KMS-11 (cell line): Measurements from ENCODE around the gene LPGAT1.

Experiments used
- H2AFZ ChIP-seq: fragments of 200-600 bp; sonication (generic); 2 replicates; pipeline ENCODE4 v1.6.1; 2016; ENCODE audit warnings: antibody characterized with exemption, mixed run types, low read depth
- H3K27ac ChIP-seq: fragments of 200-600 bp; sonication (generic); 2 replicates; pipeline ENCODE4 v1.6.1; 2016; ENCODE audit warnings: mild to moderate bottlenecking, mixed run types
- H3K27me3 ChIP-seq: fragments of 200-600 bp; sonication (generic); 2 replicates; pipeline ENCODE4 v1.6.1; 2017; ENCODE audit warnings: mild to moderate bottlenecking, low read depth, mixed run types, moderate library complexity; ENCODE audit not compliant: insufficient read depth
- H3K36me3 ChIP-seq: fragments of 200-600 bp; sonication (generic); 2 replicates; pipeline ENCODE4 v1.6.1; 2017; ENCODE audit warnings: mild to moderate bottlenecking, mixed run types; ENCODE audit not compliant: insufficient read depth
- H3K4me1 ChIP-seq: fragments of 200-600 bp; sonication (generic); 2 replicates; pipeline ENCODE4 v1.6.1; 2016; ENCODE audit warnings: mild to moderate bottlenecking, low read depth, mixed run types; ENCODE audit not compliant: poor library complexity, severe bottlenecking
- H3K4me2 ChIP-seq: fragments of 200-600 bp; sonication (generic); 2 replicates; pipeline ENCODE4 v1.7.0; 2016; ENCODE audit warnings: mild to moderate bottlenecking, mixed run types
- H3K4me3 ChIP-seq: fragments of 200-600 bp; sonication (generic); IDR thresholded peaks from 2 replicates; pipeline ENCODE4 v1.6.1; 2017; ENCODE audit warnings: low read depth, low read length, mixed read lengths; ENCODE audit not compliant: insufficient read depth
- H3K79me2 ChIP-seq: fragments of 200-600 bp; sonication (generic); 2 replicates; pipeline ENCODE4 v1.6.1; 2016; ENCODE audit warnings: low read depth, mixed run types; ENCODE audit not compliant: insufficient read depth
- H3K9ac ChIP-seq: fragments of 200-600 bp; sonication (generic); 2 replicates; pipeline ENCODE4 v1.6.1; 2016; ENCODE audit warnings: mild to moderate bottlenecking, mixed run types
- H4K20me1 ChIP-seq: fragments of 200-600 bp; sonication (generic); 2 replicates; pipeline ENCODE4 v1.6.1; 2016; ENCODE audit warnings: mild to moderate bottlenecking, mixed run types; ENCODE audit not compliant: insufficient read depth
- CTCF ChIP-seq: fragments of 200-600 bp; sonication (generic); conservative IDR thresholded peaks from 2 replicates; pipeline ENCODE4 v1.6.1; 2017; ENCODE audit warnings: low read depth, mild to moderate bottlenecking, antibody characterized with exemption, low read length, moderate library complexity, mixed read lengths

Gene LPGAT1

GRCh38 chr1:211701733-211702132, 128.8 kb downstream of the LPGAT1 start:
- H3K27ac ChIP-seq: no peak overlapping the region
- H3K4me1 ChIP-seq: peaks cover 5% of the 10 kb centered on the region
- no peaks in the 10 kb centered on the region for H3K27me3 ChIP-seq
- no peaks in the 10 kb centered on the region for H4K20me1 ChIP-seq
- no peaks in the 10 kb centered on the region for H3K36me3 ChIP-seq
- H3K79me2 ChIP-seq: no peaks in the 10 kb centered on the region
- H3K4me3 ChIP-seq: no peak overlapping the region
- no peak overlapping the region for H3K9ac ChIP-seq
- no peak overlapping the region for H3K4me2 ChIP-seq
- no peak for TF ChIP-seq CTCF
- H2AFZ ChIP-seq: no peak overlapping the region

GRCh38 chr1:211699059-211699458, 131.5 kb downstream of the LPGAT1 start:
- Histone ChIP-seq H3K4me1 (peaks cover 5% of the 10 kb centered on the region), H2AFZ (peak overlapping the region; percentile 62), H3K9ac (no peak overlapping the region), H3K36me3 (no peaks in the 10 kb centered on the region), H3K4me3 (no peak overlapping the region), H4K20me1 (no peaks in the 10 kb centered on the region), H3K27ac (no peak overlapping the region), H3K79me2 (no peaks in the 10 kb centered on the region), H3K27me3 (no peaks in the 10 kb centered on the region), H3K4me2 (peak overlapping the region; percentile 27; the same call in 1 of the 2 replicates)
- TF ChIP-seq CTCF: no peak

GRCh38 chr1:211698161-211699026, 132.2 kb downstream of the LPGAT1 start:
- H3K27ac ChIP-seq: no peak overlapping the region
- TF ChIP-seq CTCF: peak; percentile 97

GRCh38 chr1:211697356-211697755, 133.2 kb downstream of the LPGAT1 start:
- TF ChIP-seq CTCF: no peak
- Histone ChIP-seq H3K9ac (no peak overlapping the region), H3K79me2 (no peaks in the 10 kb centered on the region), H3K27ac (no peak overlapping the region), H3K27me3 (no peaks in the 10 kb centered on the region), H3K4me2 (no peak overlapping the region), H3K4me1 (peaks cover 5% of the 10 kb centered on the region), H3K36me3 (no peaks in the 10 kb centered on the region), H4K20me1 (no peaks in the 10 kb centered on the region), H2AFZ (no peak overlapping the region), H3K4me3 (no peak overlapping the region)

More at GRCh38 chr1:211698161-211699026, 132.2 kb downstream of the LPGAT1 start:
- Histone ChIP-seq H2AFZ (peak overlapping the region; percentile 62), H3K4me2 (peak overlapping the region; percentile 27), H3K79me2 (no peaks in the 10 kb centered on the region), H3K4me1 (peaks cover 5% of the 10 kb centered on the region), H3K36me3 (no peaks in the 10 kb centered on the region), H3K9ac (no peak overlapping the region), H4K20me1 (no peaks in the 10 kb centered on the region), H3K27me3 (no peaks in the 10 kb centered on the region), H3K4me3 (no peak overlapping the region)
